Activated CD4-positive, CD25-positive, alpha-beta regulatory T cell treated with anti-CD3 and anti-CD28 coated beads, Interleukin-2, amount 50 U/mL, for 16 hours (primary cell): ENCODE data around the gene SH3D19.
"Not testable (repeated sequence)": the region's sequence is repeated elsewhere in the genome, so short reads cannot be mapped to it uniquely, and the experiment has no call there.

ENCODE experiments used
- DNase-seq: peaks from one replicate; pipeline ENCODE4 v3.0.0-alpha.2; 2020; ENCODE audit warnings: low read depth, low spot score

SH3D19 gene

GRCh38 chr4:151152028-151152427 is 173.4 kb downstream of the SH3D19 start:
- no peak for DNase-seq

GRCh38 chr4:151150821-151151580 is 174.4 kb downstream of the SH3D19 start:
- no peak for DNase-seq

GRCh38 chr4:151148261-151148660 is 177.1 kb downstream of the SH3D19 start:
- no peak for DNase-seq

- no peak for DNase-seq
These were observed 178.4 kb downstream of the SH3D19 start for GRCh38 chr4:151147000-151147399.

GRCh38 chr4:151144329-151145072 is 180.9 kb downstream of the SH3D19 start:
- no peak for DNase-seq

- DNase-seq: no peak
These were observed 181.6 kb downstream of the SH3D19 start for GRCh38 chr4:151143811-151144210.

- DNase-seq: no peak
These were observed 182.2 kb downstream of the SH3D19 start for GRCh38 chr4:151143162-151143561.

- no peak for DNase-seq
These were observed 182.6 kb downstream of the SH3D19 start for GRCh38 chr4:151142758-151143157.

- no peak for DNase-seq
These were observed 185.6 kb downstream of the SH3D19 start for GRCh38 chr4:151139814-151140213.

- not testable (repeated sequence) for DNase-seq
These were observed 189.4 kb downstream of the SH3D19 start for GRCh38 chr4:151136048-151136447.

- no peak for DNase-seq
These were observed 192.1 kb downstream of the SH3D19 start for GRCh38 chr4:151133311-151133710.

- no peak for DNase-seq
These were observed 195.6 kb downstream of the SH3D19 start for GRCh38 chr4:151129796-151130195.

GRCh38 chr4:151117371-151117962 is 207.9 kb downstream of the SH3D19 start:
- DNase-seq: no peak

- no peak for DNase-seq
These were observed 210.4 kb downstream of the SH3D19 start for GRCh38 chr4:151114986-151115385.

- DNase-seq: no peak
These were observed 211.1 kb downstream of the SH3D19 start for GRCh38 chr4:151114338-151114737.

GRCh38 chr4:151110236-151110635 is 215.2 kb downstream of the SH3D19 start:
- no peak for DNase-seq

GRCh38 chr4:151107063-151107462 is 218.3 kb downstream of the SH3D19 start:
- DNase-seq: no peak

GRCh38 chr4:151105454-151106032 is 219.9 kb downstream of the SH3D19 start:
- DNase-seq: no peak

GRCh38 chr4:151104621-151105020 is 220.8 kb downstream of the SH3D19 start:
- DNase-seq: no peak

GRCh38 chr4:151103758-151104157 is 221.6 kb downstream of the SH3D19 start:
- no peak for DNase-seq

- no peak for DNase-seq
These were observed 224.9 kb downstream of the SH3D19 start for GRCh38 chr4:151100531-151100930.

GRCh38 chr4:151099976-151100417 is 225.4 kb downstream of the SH3D19 start:
- DNase-seq: no peak
